NOMO-1 treated with dmso at 0.1 percent for 144 hours (cell line): ENCODE measurements around the gene PGRMC1.
"Not testable (repeated sequence)": the region's sequence is repeated elsewhere in the genome, so short reads cannot be mapped to it uniquely, and the experiment has no call there.

Experiments used
- DNase-seq: peaks from one replicate; lab custom pipeline; 2025; ENCODE audit not compliant: unreplicated experiment; lab: John Stamatoyannopoulos, UW

Gene PGRMC1

DNA sequence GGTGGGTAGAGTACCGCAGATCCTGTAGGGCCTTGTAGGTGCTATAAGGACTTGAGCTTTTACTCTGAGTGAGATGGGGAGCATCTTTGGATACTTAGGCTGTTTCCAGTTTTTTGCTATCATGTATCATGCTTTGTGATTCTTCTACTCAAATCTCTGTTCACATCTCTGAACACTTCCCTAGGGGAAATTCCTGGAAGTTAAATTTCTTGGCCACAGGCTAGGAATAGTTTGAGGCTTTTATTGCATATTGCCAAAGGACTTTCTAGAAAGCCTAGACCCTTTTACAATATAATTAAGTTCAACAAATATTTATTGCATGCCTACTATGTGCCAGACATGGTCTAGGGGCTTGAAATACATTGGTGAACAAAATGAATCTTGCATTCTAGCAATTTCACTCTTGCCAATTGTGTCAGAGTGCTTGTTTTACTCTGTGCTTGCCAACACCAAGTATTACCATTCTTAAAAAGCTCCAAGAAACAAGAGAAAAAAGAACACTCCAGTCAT is 4.1 kb upstream of the PGRMC1 start:
- DNase-seq: no peak

DNA sequence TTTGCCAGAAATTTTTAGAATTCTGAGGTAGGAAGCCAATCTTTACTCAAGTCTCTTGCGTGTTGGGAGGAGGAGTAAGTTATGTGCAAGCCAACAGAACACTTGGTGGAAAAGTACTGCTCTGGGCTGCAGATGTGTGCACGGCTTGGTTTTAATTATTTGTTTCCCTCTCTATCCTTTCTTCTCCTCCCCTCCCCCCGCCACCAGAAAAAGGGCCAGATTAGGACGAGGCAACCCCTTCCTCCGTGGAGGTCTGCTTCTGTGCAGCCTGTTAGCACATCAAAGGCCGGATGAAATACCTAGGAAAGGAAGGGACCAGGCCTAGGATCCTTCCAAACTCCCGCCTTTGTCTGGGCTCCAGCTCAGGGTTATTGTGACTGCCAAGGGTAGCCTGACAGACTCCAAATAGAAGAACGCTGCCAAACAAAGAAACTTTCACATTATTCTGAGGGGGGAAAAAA is 1.0 kb upstream of the PGRMC1 start:
- no peak for DNase-seq

DNA sequence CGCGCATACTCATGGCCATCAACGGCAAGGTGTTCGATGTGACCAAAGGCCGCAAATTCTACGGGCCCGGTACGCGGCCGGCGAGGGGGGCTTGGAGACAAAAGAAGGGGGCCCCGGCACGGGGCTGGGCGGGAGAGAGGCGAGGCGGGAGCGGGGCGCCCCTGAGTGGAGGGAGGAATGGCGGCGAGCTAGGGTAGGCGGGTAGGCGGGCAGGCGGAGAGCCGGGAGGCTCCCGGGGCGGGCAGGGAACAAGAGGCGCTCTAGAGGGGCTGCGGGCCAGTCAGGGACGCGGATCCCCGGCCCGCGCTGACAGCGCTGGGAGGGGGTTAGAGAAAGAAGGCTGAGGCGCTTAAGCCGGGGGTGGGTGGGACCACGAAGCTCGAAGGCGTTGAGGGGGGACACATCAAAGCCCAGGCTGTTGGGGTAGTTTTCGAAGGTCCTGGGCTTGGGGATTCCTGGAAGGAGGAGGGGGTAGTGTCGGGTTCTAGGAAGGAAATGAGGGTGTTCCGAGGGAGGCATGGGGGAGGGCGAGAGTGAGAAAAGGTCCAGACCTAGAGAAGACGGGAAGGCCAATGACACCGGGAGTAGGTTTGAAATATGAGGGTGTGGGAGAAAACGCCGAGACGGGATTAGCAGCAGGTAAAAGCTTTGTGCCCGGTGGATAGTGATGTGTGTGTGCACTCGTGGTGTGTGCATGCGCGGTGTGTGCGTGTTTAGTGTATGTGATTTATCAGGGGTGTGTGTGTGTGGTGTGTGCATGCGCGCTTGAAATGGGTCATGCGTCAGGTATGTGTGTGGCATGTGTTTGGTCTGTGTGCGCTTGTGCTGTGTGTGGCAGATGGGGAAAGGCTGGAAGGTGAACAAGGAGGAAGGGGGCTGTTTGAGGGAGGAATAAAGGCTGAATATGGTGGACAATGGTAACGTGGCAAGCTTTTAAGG is 807 bp downstream of the PGRMC1 start:
- DNase-seq: no peak

DNA sequence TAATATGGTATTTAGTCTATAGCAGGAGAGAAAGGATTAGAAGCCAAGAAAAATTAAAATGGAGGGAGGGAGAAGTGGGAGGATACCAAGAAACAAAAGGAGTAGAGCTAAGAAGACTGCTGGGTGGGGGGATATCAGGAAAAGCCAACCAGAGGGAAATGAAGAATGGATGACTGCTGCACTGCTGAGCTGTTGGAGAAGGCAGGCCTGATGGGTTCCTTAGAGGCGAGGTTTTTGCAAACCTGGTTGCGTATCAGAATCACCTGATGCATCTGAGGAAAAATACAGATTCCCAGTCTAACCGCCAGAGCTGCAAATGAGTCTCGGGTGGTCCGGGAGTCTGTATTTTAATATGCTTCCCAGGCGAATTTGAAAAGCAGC is 1.5 kb downstream of the PGRMC1 start:
- no peak for DNase-seq

DNA sequence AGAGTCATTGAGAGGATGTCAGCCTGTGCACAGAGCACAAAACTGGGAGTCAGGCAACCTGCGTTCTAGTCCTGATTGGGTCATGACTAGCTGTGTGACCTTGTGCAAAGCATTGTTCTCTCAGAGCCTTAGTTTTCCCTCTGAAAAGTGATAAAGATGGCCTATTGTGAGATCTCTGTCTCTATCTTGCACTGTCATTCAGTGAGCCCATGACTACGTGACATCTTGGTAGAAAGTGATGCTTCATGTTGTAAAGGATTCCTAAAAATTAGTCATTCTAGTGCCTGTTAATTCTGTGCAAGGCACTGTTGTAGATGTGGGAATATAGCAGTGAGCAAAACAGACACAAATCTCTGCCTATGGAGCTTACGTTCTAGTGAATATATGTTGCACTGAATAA is 2.5 kb downstream of the PGRMC1 start:
- DNase-seq: no peak

DNA sequence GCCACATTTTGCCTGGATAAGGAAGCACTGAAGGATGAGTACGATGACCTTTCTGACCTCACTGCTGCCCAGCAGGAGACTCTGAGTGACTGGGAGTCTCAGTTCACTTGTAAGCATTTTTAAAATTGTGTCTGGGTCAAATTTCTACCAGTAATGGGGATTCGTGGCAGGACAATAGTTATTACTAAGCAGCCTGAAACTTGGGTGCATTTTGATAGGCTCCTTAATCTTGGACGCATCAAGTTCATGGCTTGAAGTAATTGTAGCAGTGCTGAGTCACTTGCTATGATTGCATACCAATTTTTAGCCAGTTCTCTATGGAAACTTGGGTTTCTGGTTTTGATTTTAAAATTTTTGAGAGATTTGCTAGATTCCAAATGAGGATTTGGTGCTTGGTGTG is 4.3 kb downstream of the PGRMC1 start:
- DNase-seq: no peak

DNA sequence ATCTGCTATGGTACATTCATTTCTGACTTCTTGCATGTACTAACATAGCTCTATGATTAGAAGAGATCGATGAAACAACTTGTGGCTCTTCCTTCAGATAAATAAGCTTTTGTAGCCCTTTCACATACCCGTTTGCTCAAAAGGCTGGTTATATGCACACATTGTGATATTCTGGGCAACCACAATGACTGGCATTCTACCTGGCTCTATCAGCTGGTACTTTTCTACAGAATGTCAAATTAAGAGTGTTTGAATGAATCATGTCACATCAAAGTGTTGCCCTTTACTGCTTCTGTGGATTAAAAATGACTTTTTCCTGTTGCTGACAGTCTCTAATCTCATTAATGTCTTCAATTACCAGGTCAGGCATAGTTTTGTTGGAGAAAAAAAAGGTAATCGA is 11.6 kb downstream of the PGRMC1 start:
- DNase-seq: no peak

DNA sequence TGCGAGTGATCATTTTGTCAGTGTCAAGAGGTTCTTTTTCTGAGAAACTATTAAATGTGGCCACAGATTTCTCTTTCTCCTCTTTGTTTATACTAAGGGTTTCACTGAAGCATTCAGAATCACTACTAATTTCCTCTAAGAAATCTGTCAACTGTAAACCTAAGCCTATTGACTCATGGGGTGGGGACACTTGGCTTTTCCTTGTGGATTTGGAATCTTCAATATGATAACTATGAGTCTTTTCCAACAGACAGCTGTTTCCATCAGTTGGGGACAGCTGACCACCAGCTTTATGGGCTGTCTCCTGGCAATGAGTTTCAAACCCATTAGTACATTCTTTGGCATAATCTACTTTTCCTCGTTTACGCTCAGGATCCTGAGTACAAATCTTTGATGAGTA is 13.8 kb downstream of the PGRMC1 start:
- DNase-seq: no peak

DNA sequence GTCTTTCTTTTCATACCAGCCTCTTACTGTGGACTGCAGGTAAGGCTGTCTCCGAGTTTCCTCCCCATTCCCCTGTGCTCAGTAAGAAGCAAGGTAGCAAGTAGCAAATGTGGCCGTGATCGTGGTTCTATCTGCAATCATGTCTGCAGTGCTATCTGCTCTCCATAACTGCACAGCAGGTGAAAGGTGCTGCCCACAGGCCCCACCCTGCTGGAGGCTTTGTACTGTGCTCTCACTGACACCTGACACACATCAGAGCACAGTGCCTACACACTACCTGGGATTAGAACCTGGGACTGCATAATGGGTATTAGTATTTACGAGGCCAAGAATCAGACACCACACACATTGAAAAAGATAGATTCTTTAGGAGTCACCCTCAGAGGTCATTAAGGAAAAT is 15.3 kb downstream of the PGRMC1 start:
- DNase-seq: no peak

DNA sequence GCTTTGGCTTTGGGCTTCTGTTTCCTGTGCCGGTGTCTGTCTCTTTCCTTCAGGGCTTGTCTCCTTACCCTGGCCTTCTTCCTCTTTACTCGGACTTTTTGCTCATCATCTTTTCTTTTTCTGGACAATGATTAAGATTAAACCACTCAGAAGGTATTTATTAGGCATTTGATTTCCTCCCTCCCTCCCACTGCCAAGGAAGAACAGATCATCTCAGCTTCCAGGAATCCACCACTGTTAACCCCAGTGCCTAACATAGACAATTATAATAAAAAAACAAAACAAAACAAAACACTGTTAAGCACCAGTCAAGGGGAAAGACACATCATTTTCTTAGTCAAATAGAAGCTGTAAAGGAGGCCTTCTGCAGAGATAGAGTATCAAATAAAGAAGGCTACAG is 16.6 kb downstream of the PGRMC1 start:
- no peak for DNase-seq

DNA sequence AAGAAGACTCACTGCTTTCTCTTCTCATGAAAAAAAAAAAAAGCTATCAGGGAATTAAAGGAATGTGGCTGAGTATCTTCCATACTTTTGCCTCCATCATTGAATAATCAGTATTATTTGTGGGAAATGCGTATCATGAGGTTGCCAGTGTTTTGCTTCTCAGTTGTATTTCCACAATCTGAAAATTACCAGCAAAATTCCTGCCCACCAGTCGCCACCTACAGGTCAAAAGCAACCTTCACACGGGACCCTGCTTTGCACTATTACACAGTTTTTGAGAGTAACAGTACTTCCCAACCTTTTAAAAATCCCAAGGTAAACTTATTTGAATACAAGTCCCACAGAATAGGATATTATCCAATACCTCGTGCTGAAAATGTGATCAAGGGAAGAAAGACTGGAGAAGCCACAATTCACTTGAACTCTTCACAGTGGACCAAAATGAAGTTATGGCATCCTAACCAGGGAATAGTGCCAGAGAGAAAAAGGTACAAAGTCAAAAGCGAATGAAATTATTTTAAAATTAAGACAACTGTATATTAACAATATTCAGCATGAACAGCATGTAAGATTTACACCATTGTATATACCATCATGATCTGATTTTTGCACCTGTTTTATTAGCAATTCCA is 30.4 kb downstream of the PGRMC1 start:
- no peak for DNase-seq

DNA sequence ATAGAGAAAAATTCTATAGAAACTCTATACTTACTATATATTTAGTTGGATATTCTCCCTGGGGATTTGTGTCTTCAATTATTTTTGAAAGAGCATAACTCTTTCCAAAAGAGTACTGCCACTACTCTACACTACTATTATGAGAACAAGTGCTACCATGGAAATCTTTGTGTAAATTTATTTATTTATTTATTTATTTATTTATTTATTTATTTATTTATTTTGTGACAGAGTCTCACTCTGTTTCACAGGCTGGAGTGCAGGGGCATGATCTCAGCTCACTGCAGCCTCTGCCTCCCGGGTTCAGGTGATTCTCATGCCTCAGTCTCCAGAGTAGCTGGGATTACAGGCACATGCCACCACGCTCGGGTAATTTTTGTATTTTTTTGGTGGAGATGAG is 31.0 kb downstream of the PGRMC1 start:
- DNase-seq: not testable (repeated sequence)

DNA sequence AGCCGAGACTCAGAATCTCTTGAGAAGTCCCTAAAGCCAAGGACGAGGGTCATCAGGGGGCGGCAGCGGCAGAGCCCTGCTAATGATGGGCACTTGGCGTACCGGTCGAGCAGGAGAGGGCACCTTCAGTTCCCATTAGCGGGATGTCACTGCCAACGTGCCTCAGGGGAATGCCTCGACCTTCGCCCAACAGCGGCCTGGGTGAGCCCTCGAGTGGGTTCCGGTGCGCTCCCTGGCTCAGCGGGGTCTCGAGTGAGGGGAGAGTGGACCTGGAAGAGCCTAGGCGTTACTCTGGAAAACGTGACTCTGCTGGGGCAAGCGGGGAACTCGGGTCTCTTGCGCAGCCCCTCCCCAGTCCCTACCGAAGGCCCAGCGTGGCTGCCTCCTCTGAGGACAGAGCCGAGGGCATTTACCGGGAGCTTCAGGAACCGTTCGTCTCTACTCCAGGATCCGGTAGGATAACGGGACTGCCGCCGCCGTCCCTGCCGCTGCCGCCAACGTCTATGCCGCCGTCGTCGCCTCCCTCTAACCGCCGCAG is 36.9 kb downstream of the PGRMC1 start:
- DNase-seq: no peak

DNA sequence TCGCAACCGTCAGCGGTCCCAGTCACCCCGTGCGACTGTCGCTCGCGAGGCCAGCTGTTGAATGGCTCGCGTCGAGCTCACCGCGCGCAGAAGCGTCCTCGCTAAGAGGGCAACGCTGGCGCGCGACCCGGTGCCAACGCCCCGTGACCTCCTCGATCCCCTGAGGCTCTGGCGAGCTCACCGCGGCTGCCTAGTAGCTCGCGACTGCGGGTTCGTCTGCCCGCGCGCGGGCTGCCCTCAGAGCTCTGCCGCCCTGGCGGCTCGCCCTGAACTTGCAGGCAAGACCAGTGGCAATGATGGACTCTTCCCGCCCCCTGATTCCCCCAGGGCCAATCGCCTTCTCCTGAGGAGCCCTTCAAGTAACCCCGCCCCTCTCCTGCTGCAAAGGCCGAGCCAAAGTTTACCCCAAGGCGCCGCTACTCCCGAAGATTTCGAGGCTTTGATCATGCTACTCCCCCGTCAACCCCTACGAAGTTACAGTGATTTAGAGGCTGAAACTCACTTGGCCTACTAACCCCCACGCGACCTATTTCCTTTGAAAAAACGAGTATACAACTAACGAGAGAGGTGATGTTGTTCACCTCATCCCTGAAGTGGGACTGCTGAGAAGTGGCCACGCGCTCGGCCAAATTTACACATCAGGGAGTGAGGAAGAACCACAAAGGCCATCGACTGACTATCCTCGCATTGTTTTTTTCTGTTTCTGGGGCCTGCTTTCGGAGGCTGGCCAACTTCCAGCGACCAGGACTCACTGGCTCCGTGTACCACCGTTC is 37.5 kb downstream of the PGRMC1 start:
- DNase-seq: no peak

DNA sequence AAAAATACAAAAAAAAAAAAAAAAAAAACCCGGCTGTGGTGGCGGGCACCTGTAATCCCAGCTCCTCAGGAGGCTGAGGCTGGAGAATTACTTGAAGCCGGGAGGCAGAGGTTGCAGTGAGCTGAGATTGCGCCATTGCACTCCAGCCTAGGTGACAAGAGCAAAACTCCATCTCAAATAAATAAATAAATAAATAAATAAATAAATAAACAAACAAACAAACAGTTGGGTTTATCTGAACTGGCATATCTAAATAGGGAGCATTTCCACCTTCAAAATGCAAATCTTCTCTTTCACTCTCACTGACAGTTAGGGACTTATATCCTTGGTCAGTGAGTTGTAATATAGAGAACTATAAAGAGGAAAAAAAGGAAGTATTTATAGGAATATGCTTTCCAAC is 46.3 kb downstream of the PGRMC1 start:
- DNase-seq: not testable (repeated sequence)

DNA sequence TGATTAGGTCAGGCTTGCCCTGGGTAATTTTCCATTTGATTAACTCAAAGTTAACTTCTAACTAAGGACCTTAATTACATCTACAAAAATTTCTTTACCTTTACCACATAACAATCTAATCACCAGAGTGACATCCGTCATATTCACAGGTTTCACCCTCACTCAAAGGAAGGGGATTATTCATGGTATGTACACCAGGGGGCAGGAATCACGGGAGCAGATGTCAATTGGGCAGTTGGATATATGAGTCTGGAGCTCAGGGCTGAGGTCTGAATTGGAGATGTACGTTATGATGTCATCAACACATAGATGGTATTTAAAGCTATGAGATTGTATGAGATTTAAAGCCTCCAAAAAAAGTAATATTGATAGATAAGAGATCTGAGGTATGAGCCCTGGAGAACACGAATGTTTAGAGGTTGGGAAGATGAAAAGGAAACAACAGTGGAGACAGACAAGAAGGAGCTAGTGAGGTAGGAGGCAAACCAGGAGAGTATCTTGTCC is 52.9 kb downstream of the PGRMC1 start:
- DNase-seq: no peak

DNA sequence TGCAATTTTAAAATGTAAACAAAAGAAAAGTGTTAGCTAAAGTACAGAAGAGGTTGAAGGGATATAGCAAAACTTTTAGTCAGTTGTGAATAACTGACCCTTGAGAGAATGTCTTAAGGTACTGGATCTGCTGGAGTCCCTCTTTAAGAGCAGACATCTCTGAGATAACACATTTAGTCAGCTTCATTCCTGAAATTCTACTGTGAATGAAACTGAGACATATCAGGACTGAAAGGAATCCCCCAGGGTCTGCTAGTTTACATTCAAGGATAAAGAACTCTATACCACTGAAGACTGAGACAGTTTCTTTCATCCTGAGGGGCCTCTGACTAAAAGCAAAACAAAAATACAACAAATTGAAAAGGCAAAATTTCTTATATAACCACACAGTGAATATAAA is 54.4 kb downstream of the PGRMC1 start:
- DNase-seq: no peak

DNA sequence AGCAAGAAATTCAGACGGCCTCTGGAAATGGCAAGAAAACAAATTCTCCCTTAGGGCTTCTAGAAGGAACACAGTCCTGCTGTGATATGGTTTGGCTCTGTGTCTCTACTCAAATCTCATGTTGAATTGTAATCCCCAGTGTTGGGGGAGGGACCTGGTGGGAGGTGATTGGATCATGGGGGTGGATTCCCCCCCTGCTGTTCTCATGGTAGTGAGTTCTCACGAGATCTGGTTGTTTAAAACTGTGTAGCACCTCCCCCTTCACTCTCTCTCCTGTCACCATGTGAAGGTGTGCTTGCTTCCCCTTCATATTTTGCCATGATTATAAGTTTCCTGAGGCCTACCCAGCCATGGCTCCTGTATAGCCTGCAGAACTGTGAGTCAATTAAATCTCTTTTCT is 55.2 kb downstream of the PGRMC1 start:
- DNase-seq: not testable (repeated sequence)

DNA sequence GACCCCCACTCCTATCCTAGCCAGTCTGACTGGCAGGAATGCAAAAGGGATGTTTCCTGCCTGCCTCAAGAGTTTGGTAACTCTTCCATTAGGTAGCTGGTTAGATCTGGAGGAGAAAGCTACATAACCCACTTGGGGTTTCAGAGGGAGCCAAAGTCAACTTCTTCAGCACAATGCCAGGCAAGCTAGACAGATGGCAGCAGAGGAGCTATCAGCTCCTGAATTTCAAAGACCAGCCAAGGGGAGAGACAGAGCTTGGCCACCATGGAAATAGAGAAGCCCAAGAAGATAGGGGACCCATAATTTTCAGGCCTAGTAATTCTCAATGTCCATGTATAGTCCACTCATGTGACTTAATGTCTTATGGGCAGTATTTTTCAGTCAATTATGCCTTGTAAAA is 56.4 kb downstream of the PGRMC1 start:
- no peak for DNase-seq
